SU-DHL-6 (cell line): Measurements from ENCODE around the gene CHN1.

Experiments used
- H2AFZ ChIP-seq: fragments of 200-600 bp; sonication (generic); 2 replicates; pipeline ENCODE4 v1.6.1; 2014; ENCODE audit warnings: low read depth, mild to moderate bottlenecking, moderate library complexity, mixed read lengths, antibody characterized with exemption, low read length; ENCODE audit not compliant: severe bottlenecking
- H3F3A ChIP-seq: fragments of 200-600 bp; shearing (Covaris generic); 2 replicates; pipeline ENCODE4 v1.6.0; 2016; ENCODE audit warnings: antibody characterized with exemption, mild to moderate bottlenecking; ENCODE audit not compliant: insufficient read depth
- H3K27ac ChIP-seq: fragments of 200-600 bp; sonication (generic); 2 replicates; pipeline ENCODE4 v1.5.1; 2016; ENCODE audit warnings: low read depth, mild to moderate bottlenecking, low read length, moderate library complexity, mixed read lengths
- H3K27me3 ChIP-seq: fragments of 200-600 bp; sonication (generic), shearing (Covaris generic); 2 replicates; pipeline ENCODE4 v1.6.0; 2014; ENCODE audit warnings: mild to moderate bottlenecking, low read length
- H3K36me3 ChIP-seq: fragments of 200-600 bp; sonication (generic); 2 replicates; pipeline ENCODE4 v1.6.1; 2014; ENCODE audit warnings: mild to moderate bottlenecking, low read length, mixed read lengths
- H3K4me2 ChIP-seq: fragments of 300-600, 200-600 bp; shearing (Covaris generic), sonication (generic); 2 replicates; pipeline ENCODE4 v1.6.0; 2014; ENCODE audit warnings: low read length, low read depth, mild to moderate bottlenecking; ENCODE audit not compliant: poor library complexity, severe bottlenecking
- H3K4me3 ChIP-seq: fragments of 200-600 bp; sonication (generic); 2 replicates; pipeline ENCODE4 v1.5.1; 2014; ENCODE audit warnings: antibody characterized with exemption, low read length, mild to moderate bottlenecking, mixed read lengths; ENCODE audit not compliant: insufficient read depth, poor library complexity, severe bottlenecking
- H3K79me2 ChIP-seq: fragments of 200-600 bp; sonication (generic); 2 replicates; pipeline ENCODE4 v1.6.1; 2014; ENCODE audit warnings: mild to moderate bottlenecking, low read length, moderate library complexity; ENCODE audit not compliant: insufficient read depth
- H3K9ac ChIP-seq: fragments of 200-600 bp; sonication (generic); 2 replicates; pipeline ENCODE4 v1.7.0; 2014; ENCODE audit warnings: mild to moderate bottlenecking, low read length
- H3K9me2 ChIP-seq: fragments of 200-600 bp; sonication (generic); replicated peaks from 2 replicates; pipeline ENCODE4 v1.6.1; 2014; ENCODE audit warnings: low read length; ENCODE audit not compliant: insufficient read depth
- H3K9me3 ChIP-seq: fragments of 200-600 bp; sonication (generic); 2 replicates; pipeline ENCODE4 v1.6.1; 2014; ENCODE audit warnings: low read length, mixed read lengths; ENCODE audit not compliant: insufficient read depth
- H4K20me1 ChIP-seq: fragments of 200-600 bp; sonication (generic); 2 replicates; pipeline ENCODE4 v1.6.1; 2014; ENCODE audit warnings: low read depth, mild to moderate bottlenecking, antibody characterized with exemption, low read length, moderate library complexity, mixed read lengths
- EZH2phosphoT487 ChIP-seq: fragments of 200-600 bp; sonication (generic), shearing (Covaris generic); conservative IDR thresholded peaks from 2 replicates; pipeline ENCODE4 v1.6.1; 2018; ENCODE audit warnings: mild to moderate bottlenecking, antibody characterized with exemption, low read length, moderate library complexity, mixed read lengths
- TF ChIP-seq, protein P1 (sequence below): fragments of 200-600 bp; sonication (generic); IDR thresholded peaks from one replicate; pipeline ENCODE4 v1.5.1; 2017; ENCODE audit warnings: antibody characterized with exemption, mild to moderate bottlenecking, low read length, moderate library complexity; ENCODE audit not compliant: insufficient read depth, poor library complexity, severe bottlenecking

CHN1 gene, protein sequence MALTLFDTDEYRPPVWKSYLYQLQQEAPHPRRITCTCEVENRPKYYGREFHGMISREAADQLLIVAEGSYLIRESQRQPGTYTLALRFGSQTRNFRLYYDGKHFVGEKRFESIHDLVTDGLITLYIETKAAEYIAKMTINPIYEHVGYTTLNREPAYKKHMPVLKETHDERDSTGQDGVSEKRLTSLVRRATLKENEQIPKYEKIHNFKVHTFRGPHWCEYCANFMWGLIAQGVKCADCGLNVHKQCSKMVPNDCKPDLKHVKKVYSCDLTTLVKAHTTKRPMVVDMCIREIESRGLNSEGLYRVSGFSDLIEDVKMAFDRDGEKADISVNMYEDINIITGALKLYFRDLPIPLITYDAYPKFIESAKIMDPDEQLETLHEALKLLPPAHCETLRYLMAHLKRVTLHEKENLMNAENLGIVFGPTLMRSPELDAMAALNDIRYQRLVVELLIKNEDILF

DNA sequence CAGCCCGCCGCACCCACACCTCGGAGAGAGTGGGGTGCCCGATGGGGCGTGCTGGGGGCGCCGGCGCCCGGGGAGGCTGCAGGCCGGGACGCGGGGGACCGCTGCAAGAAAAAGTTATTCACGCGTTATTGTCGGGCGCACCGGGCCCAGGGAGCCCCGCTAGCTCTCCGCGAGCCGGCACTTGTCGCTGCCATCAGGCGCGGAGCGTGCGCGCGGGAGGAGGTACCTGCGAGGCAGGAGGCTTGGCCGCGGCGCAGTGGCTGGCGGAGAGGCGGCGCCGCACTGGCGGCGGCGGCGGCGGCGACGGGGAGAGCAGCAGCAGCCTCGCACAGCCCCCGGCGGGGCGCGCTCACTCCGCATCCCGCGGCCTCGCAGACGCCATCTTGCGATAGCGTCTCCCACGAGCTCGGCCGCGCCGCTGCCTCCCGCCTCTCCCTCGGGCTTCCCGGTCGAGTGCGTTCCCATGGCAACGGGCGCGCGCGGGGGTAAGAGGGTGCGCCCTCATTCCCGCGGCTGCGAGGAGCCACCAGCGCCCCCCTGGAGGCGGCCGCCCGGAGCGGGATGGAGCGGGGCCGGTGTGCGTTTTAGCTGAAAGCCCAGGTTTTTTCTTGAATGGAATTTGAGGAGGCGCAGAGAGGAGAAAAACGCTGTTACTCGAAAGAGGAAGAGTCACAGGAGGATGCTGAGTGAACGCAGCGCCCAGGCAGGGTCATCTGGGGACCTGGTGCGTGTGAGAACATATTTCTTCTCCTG lies at the start of gene CHN1:
Gene CHN1 (minus strand): TSS at position 402 of the 753 bp plus-strand sequence. CDS start 469 bp downstream, outside the sequence.
- no peaks in the 10 kb centered on the region for H4K20me1 ChIP-seq
- no peak for TF ChIP-seq EZH2phosphoT487
- TF ChIP-seq, protein P1, sequence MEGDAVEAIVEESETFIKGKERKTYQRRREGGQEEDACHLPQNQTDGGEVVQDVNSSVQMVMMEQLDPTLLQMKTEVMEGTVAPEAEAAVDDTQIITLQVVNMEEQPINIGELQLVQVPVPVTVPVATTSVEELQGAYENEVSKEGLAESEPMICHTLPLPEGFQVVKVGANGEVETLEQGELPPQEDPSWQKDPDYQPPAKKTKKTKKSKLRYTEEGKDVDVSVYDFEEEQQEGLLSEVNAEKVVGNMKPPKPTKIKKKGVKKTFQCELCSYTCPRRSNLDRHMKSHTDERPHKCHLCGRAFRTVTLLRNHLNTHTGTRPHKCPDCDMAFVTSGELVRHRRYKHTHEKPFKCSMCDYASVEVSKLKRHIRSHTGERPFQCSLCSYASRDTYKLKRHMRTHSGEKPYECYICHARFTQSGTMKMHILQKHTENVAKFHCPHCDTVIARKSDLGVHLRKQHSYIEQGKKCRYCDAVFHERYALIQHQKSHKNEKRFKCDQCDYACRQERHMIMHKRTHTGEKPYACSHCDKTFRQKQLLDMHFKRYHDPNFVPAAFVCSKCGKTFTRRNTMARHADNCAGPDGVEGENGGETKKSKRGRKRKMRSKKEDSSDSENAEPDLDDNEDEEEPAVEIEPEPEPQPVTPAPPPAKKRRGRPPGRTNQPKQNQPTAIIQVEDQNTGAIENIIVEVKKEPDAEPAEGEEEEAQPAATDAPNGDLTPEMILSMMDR, result peak; percentile 20
- H3K4me2 ChIP-seq, result peak within 1 kb of the TSS; percentile 65
- no peaks in the 10 kb centered on the region for H3K36me3 ChIP-seq
- H3K9me2 ChIP-seq, result no peaks in the 10 kb centered on the region
- H3K27ac ChIP-seq, result no peak within 1 kb of the TSS
- H3F3A ChIP-seq, result no peaks in the 10 kb centered on the region; the same call in 1 of the 2 replicates
- 0 out of 2 replicates have a peak, but pooled peaks cover 3% of the 10 kb centered on the region for H3K27me3 ChIP-seq
- no peaks in the 10 kb centered on the region for H3K9me3 ChIP-seq
- no peaks in the 10 kb centered on the region for H3K79me2 ChIP-seq
- H3K9ac ChIP-seq, result peak within 1 kb of the TSS; percentile 55
- H2AFZ ChIP-seq, result peak within 1 kb of the TSS; percentile 78
- peak within 1 kb of the TSS; percentile 49 for H3K4me3 ChIP-seq

DNA sequence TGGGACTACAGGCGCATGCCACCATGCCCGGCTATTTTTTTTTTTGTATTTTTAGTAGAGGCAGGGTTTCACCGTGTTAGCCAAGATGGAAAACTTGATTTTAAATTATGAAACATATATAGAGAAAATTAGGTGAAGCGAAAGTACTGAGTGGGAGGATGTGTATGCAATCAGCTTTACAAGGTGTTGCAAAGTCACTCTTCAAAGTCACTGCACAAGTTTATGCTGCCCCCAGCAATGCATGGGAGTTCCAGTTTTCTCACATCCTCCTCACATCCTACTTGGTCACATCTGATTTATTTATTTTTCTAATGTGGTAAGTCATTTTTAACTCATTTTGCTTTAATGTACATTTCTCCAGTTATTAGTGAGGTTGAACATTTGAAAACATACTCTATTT lies 49.2 kb upstream of the CHN1 start:
- Histone ChIP-seq H3K27ac (no peak overlapping the region), H3K9me2 (no peaks in the 10 kb centered on the region), H3K9me3 (no peaks in the 10 kb centered on the region)

GRCh38 chr2:175049661-175050060 lies 44.5 kb upstream of the CHN1 start:
- peaks cover 11% of the 10 kb centered on the region for H3F3A ChIP-seq
- no peaks in the 10 kb centered on the region for H4K20me1 ChIP-seq
- H3K9ac ChIP-seq, result no peak overlapping the region
- H3K9me3 ChIP-seq, result no peaks in the 10 kb centered on the region
- no peak overlapping the region for H3K4me3 ChIP-seq
- H3K9me2 ChIP-seq, result no peaks in the 10 kb centered on the region
- TF ChIP-seq, protein P1, result no peak
- no peak for TF ChIP-seq EZH2phosphoT487
- H3K79me2 ChIP-seq, result no peaks in the 10 kb centered on the region
- H2AFZ ChIP-seq, result no peak overlapping the region
- H3K27ac ChIP-seq, result peak overlapping the region; percentile 96
- H3K27me3 ChIP-seq, result no peaks in the 10 kb centered on the region
- H3K4me2 ChIP-seq, result peak overlapping the region; percentile 92
- H3K36me3 ChIP-seq, result no peaks in the 10 kb centered on the region

More for the DNA sequence above, 49.2 kb upstream of the CHN1 start:
- Histone ChIP-seq H3K27me3 (no peaks in the 10 kb centered on the region), H3K79me2 (no peaks in the 10 kb centered on the region), H3K36me3 (no peaks in the 10 kb centered on the region), H4K20me1 (no peaks in the 10 kb centered on the region), H2AFZ (no peak overlapping the region), H3K9ac (no peak overlapping the region), H3K4me2 (no peak overlapping the region), H3K4me3 (no peak overlapping the region), H3F3A (no peaks in the 10 kb centered on the region)
- TF ChIP-seq, protein P1, result no peak
- no peak for TF ChIP-seq EZH2phosphoT487
